Mucosa of stomach (tissue), 1 donor: ENCODE results near the gene RPA1.

ENCODE experiments used
- H3K27me3 ChIP-seq: one replicate; pipeline ENCODE4 v1.7.0; 2013; ENCODE audit warnings: mild to moderate bottlenecking, low read length; ENCODE audit not compliant: control insufficient read depth, insufficient read depth
- H3K36me3 ChIP-seq: one replicate; pipeline ENCODE4 v1.7.0; 2013; ENCODE audit warnings: low read length; ENCODE audit not compliant: control insufficient read depth, insufficient read depth
- H3K4me1 ChIP-seq: one replicate; pipeline ENCODE4 v1.7.0; 2013; ENCODE audit warnings: mild to moderate bottlenecking, low read length; ENCODE audit not compliant: control insufficient read depth, insufficient read depth
- H3K4me3 ChIP-seq: one replicate; pipeline ENCODE4 v1.7.0; 2013; ENCODE audit warnings: low read length
- H3K9ac ChIP-seq: one replicate; pipeline ENCODE4 v1.7.0; 2013; ENCODE audit warnings: mild to moderate bottlenecking, low read length, moderate library complexity
- H3K9me3 ChIP-seq: one replicate; pipeline ENCODE4 v1.7.0; 2013; ENCODE audit warnings: mild to moderate bottlenecking, low read length, moderate library complexity; ENCODE audit not compliant: control insufficient read depth
- donor health status: Pancreatic carcinoma.

Gene RPA1

GRCh38 chr17:1939981-1940809 lies 110.4 kb downstream of the RPA1 start:
- Histone ChIP-seq H3K9ac (no peak overlapping the region), H3K4me1 (no peaks in the 10 kb centered on the region), H3K36me3 (no peaks in the 10 kb centered on the region), H3K9me3 (no peaks in the 10 kb centered on the region), H3K4me3 (no peak overlapping the region), H3K27me3 (no peaks in the 10 kb centered on the region)

- no peak overlapping the region for H3K4me3 ChIP-seq
- H3K27me3 ChIP-seq = no peaks in the 10 kb centered on the region
- H3K9ac ChIP-seq = no peak overlapping the region
Measured at GRCh38 chr17:1940810-1941185, 111.0 kb downstream of the RPA1 start.

DNA sequence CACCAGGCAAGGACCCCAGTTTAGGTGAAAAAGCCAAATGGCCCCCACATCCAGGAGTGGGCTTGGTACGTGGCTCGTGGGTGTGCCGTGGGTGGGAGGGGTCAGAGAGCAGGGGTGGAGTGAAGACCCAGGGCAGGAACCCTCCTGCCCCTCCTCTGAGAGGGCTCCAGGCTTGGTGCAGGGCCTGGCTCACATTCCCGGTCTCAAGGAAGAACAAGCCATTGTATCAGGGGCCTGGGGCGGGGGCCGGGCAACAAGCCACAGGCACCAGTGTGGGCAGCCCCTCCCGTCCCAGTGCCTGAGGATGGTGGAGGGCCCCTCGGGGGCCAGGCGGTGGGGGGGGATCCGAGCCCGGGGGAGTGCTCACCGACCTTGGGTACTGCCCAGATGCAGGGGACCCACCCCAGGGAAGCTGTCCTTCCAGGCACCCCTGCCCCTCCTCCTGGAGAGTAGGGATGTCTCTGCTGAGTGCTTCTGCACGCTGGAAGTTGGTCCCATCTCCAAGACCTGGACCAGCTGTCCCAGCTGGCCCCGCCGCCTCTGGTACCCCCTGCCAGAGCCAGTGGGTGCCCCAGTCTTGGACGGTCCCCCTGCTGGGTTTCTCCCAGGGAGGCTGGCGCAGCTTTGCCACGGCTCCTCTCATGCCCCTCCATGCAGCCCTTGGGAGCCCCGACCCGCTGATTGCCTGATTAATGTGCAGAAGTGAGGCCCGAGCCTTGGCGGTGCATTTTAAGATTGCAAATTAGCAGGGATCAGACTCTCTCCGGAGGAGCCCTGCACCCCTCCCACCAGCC lies 111.7 kb downstream of the RPA1 start:
- no peaks in the 10 kb centered on the region for H3K36me3 ChIP-seq
- no peaks in the 10 kb centered on the region for H3K4me1 ChIP-seq
- H3K9ac ChIP-seq = no peak overlapping the region
- no peaks in the 10 kb centered on the region for H3K9me3 ChIP-seq
- H3K27me3 ChIP-seq = no peaks in the 10 kb centered on the region
- H3K4me3 ChIP-seq = no peak overlapping the region

More at GRCh38 chr17:1940810-1941185, 111.0 kb downstream of the RPA1 start:
- H3K4me1 ChIP-seq = no peaks in the 10 kb centered on the region
- no peaks in the 10 kb centered on the region for H3K9me3 ChIP-seq
- no peaks in the 10 kb centered on the region for H3K36me3 ChIP-seq

GRCh38 chr17:1942066-1942365 lies 112.2 kb downstream of the RPA1 start:
- Histone ChIP-seq H3K36me3 (no peaks in the 10 kb centered on the region), H3K27me3 (no peaks in the 10 kb centered on the region), H3K9ac (no peak overlapping the region), H3K4me1 (no peaks in the 10 kb centered on the region), H3K9me3 (no peaks in the 10 kb centered on the region), H3K4me3 (no peak overlapping the region)

- Histone ChIP-seq H3K36me3 (no peaks in the 10 kb centered on the region), H3K9ac (no peak overlapping the region), H3K4me1 (no peaks in the 10 kb centered on the region), H3K4me3 (no peak overlapping the region), H3K27me3 (no peaks in the 10 kb centered on the region), H3K9me3 (no peaks in the 10 kb centered on the region)
Measured at GRCh38 chr17:1942666-1943435, 113.0 kb downstream of the RPA1 start.

GRCh38 chr17:1943436-1943831 lies 113.6 kb downstream of the RPA1 start:
- no peaks in the 10 kb centered on the region for H3K36me3 ChIP-seq
- no peaks in the 10 kb centered on the region for H3K27me3 ChIP-seq
- no peak overlapping the region for H3K4me3 ChIP-seq
- H3K4me1 ChIP-seq = no peaks in the 10 kb centered on the region
- no peaks in the 10 kb centered on the region for H3K9me3 ChIP-seq
- H3K9ac ChIP-seq = no peak overlapping the region

GRCh38 chr17:1945621-1946020 lies 115.8 kb downstream of the RPA1 start:
- H3K9me3 ChIP-seq = no peaks in the 10 kb centered on the region

GRCh38 chr17:1946021-1946932 lies 116.5 kb downstream of the RPA1 start:
- Histone ChIP-seq H3K27me3 (no peaks in the 10 kb centered on the region), H3K9me3 (no peaks in the 10 kb centered on the region), H3K4me3 (no peak overlapping the region)

More at GRCh38 chr17:1945621-1946020, 115.8 kb downstream of the RPA1 start:
- Histone ChIP-seq H3K27me3 (no peaks in the 10 kb centered on the region), H3K36me3 (no peaks in the 10 kb centered on the region), H3K9ac (no peak overlapping the region), H3K4me1 (no peaks in the 10 kb centered on the region), H3K4me3 (no peak overlapping the region)

GRCh38 chr17:1947229-1947742 lies 117.5 kb downstream of the RPA1 start:
- Histone ChIP-seq H3K36me3 (no peaks in the 10 kb centered on the region), H3K9me3 (no peaks in the 10 kb centered on the region), H3K27me3 (no peaks in the 10 kb centered on the region), H3K4me3 (no peak overlapping the region), H3K9ac (no peak overlapping the region), H3K4me1 (no peaks in the 10 kb centered on the region)

More at GRCh38 chr17:1946021-1946932, 116.5 kb downstream of the RPA1 start:
- Histone ChIP-seq H3K36me3 (no peaks in the 10 kb centered on the region), H3K9ac (no peak overlapping the region), H3K4me1 (no peaks in the 10 kb centered on the region)

DNA sequence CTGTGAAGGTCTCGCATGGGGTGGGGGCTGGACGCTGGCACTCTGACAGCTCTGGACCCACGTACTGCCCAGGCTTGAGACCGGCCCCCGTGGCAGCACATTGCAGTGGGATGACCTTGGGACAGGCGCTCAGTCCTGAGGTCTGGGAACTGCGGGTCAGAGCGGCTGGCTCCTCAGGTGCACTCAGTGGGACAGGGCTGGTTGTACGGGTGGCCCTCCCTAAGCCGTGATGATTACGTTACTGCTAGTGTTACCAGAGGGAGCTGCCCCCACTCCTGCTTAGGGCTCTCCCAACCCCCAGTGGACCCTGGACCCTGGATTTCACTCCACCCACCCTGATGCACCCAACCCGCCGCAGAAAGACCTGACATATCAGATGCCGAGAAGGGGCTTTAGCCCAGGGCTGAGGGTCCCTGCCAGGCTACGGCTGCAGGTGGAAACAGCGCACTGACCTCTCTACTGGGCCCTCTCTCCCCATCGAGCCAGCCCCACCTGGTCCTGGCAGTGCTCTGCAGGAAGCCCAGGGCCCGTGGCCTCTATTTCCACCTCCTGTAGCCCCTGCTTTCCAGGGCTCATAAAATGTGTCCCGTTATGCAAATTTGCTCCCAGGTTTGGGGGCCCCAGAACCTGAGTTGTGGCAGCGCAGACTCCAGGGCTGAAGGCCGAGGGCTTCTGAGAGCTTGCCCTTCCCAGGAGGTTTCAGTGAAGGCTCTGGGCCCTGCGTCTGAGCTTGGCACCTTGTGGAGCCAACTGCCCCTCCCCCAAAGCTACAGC lies 118.1 kb downstream of the RPA1 start:
- H3K36me3 ChIP-seq = no peaks in the 10 kb centered on the region
- no peak overlapping the region for H3K4me3 ChIP-seq
- no peak overlapping the region for H3K9ac ChIP-seq
- H3K9me3 ChIP-seq = no peaks in the 10 kb centered on the region
- no peaks in the 10 kb centered on the region for H3K27me3 ChIP-seq
- H3K4me1 ChIP-seq = no peaks in the 10 kb centered on the region

DNA sequence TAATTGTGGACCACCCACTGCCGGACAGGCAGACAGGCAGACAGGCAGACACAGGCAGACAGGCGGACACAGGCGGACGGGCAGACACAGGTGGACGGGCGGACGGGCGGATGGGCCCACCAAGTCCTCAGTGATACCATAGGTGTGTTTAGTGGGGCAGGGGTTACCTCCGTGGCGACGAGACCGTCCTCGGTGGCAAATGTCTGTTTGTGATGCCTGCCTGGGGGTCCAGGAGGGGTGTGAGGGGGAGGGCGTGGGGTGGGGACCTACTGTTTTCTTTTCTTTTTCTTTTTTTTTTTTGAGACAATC lies 118.7 kb downstream of the RPA1 start:
- no peaks in the 10 kb centered on the region for H3K36me3 ChIP-seq
- H3K27me3 ChIP-seq = no peaks in the 10 kb centered on the region
- H3K4me3 ChIP-seq = no peak overlapping the region
- H3K9ac ChIP-seq = no peak overlapping the region
- no peaks in the 10 kb centered on the region for H3K4me1 ChIP-seq
- no peaks in the 10 kb centered on the region for H3K9me3 ChIP-seq
